Ishikawa (cell line): ENCODE data around the gene MAP3K9.

Experiments used
- CEBPB ChIP-seq: IDR thresholded peaks from 2 replicates; pipeline ENCODE4 v1.6.1; 2012
- CREB1 ChIP-seq: IDR thresholded peaks from 2 replicates; pipeline ENCODE4 v1.6.1; 2012; ENCODE audit warnings: low read depth
- EGR1 ChIP-seq: IDR thresholded peaks from 2 replicates; pipeline ENCODE4 v1.6.1; 2012
- EP300 ChIP-seq: IDR thresholded peaks from 2 replicates; pipeline ENCODE4 v1.6.1; 2012; ENCODE audit warnings: borderline replicate concordance
- FOXM1 ChIP-seq: IDR thresholded peaks from 2 replicates; pipeline ENCODE4 v1.6.1; 2012; ENCODE audit warnings: low read depth, borderline replicate concordance
- NFIC ChIP-seq: IDR thresholded peaks from 2 replicates; pipeline ENCODE4 v1.6.1; 2012
- RAD21 ChIP-seq: IDR thresholded peaks from 2 replicates; pipeline ENCODE4 v1.6.1; 2012; ENCODE audit warnings: low read depth
- TAF1 ChIP-seq: IDR thresholded peaks from 2 replicates; pipeline ENCODE4 v1.6.1; 2012; ENCODE audit warnings: low read depth, mild to moderate bottlenecking
- TCF12 ChIP-seq: IDR thresholded peaks from 2 replicates; pipeline ENCODE4 v1.6.1; 2012; ENCODE audit warnings: low read depth
- TEAD4 ChIP-seq: IDR thresholded peaks from 2 replicates; pipeline ENCODE4 v1.6.1; 2012
- YY1 ChIP-seq: IDR thresholded peaks from 2 replicates; pipeline ENCODE4 v1.6.1; 2012; ENCODE audit warnings: low read depth
- ZBTB7A ChIP-seq: IDR thresholded peaks from 2 replicates; pipeline ENCODE4 v1.6.1; 2012; ENCODE audit warnings: low read depth
- TF ChIP-seq, protein P1 (sequence below): IDR thresholded peaks from 2 replicates; pipeline ENCODE4 v1.6.1; 2012; ENCODE audit warnings: low read depth, mild to moderate bottlenecking
- TF ChIP-seq, protein P2 (sequence below): IDR thresholded peaks from 2 replicates; pipeline ENCODE4 v1.6.1; 2012
- TF ChIP-seq, protein P3 (sequence below): IDR thresholded peaks from 2 replicates; pipeline ENCODE4 v1.6.1; 2012

The MAP3K9 gene

DNA sequence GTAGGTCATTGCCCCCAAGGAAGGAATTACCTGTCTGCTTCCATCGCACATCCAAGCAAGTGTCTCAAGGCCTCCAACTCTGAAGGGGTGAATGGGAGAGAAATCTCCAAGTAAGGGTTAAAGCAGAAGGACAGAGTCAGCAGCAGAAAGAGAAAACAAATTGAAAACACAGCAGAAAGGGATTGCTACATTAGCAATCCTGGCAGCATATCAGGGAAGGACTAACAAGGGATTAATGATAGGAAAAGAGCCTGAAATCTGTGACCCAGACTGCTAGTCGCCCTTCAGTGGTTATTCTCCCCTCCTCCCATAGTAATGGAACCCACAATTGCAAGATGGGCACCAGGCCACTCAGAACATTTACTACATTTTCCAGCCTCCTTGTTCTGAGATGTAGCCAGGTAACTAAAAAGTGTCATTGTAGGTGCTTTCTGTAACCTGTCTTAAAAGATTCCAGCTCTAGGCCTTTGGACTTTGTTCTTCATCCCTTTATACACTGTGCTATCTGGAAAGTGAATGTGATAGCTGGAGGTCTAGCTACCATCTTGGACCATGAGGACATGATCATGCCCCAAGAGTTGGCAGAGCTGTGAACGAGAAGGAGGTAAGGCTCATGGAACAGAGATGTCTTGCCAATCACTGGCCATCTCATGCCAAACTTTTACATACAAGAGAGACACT lies 36.0 kb downstream of the MAP3K9 start:
- TF ChIP-seq TCF12 (no peak), ZBTB7A (no peak), TEAD4 (no peak), EGR1 (no peak), RAD21 (no peak), YY1 (no peak), CEBPB (no peak), FOXM1 (no peak), TAF1 (no peak), NFIC (no peak), CREB1 (no peak), EP300 (no peak)
- TF ChIP-seq, protein P1, sequence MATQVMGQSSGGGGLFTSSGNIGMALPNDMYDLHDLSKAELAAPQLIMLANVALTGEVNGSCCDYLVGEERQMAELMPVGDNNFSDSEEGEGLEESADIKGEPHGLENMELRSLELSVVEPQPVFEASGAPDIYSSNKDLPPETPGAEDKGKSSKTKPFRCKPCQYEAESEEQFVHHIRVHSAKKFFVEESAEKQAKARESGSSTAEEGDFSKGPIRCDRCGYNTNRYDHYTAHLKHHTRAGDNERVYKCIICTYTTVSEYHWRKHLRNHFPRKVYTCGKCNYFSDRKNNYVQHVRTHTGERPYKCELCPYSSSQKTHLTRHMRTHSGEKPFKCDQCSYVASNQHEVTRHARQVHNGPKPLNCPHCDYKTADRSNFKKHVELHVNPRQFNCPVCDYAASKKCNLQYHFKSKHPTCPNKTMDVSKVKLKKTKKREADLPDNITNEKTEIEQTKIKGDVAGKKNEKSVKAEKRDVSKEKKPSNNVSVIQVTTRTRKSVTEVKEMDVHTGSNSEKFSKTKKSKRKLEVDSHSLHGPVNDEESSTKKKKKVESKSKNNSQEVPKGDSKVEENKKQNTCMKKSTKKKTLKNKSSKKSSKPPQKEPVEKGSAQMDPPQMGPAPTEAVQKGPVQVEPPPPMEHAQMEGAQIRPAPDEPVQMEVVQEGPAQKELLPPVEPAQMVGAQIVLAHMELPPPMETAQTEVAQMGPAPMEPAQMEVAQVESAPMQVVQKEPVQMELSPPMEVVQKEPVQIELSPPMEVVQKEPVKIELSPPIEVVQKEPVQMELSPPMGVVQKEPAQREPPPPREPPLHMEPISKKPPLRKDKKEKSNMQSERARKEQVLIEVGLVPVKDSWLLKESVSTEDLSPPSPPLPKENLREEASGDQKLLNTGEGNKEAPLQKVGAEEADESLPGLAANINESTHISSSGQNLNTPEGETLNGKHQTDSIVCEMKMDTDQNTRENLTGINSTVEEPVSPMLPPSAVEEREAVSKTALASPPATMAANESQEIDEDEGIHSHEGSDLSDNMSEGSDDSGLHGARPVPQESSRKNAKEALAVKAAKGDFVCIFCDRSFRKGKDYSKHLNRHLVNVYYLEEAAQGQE: no peak
- TF ChIP-seq, protein P2, sequence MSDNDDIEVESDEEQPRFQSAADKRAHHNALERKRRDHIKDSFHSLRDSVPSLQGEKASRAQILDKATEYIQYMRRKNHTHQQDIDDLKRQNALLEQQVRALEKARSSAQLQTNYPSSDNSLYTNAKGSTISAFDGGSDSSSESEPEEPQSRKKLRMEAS: no peak
- TF ChIP-seq, protein P3, sequence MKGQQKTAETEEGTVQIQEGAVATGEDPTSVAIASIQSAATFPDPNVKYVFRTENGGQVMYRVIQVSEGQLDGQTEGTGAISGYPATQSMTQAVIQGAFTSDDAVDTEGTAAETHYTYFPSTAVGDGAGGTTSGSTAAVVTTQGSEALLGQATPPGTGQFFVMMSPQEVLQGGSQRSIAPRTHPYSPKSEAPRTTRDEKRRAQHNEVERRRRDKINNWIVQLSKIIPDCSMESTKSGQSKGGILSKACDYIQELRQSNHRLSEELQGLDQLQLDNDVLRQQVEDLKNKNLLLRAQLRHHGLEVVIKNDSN: no peak

DNA sequence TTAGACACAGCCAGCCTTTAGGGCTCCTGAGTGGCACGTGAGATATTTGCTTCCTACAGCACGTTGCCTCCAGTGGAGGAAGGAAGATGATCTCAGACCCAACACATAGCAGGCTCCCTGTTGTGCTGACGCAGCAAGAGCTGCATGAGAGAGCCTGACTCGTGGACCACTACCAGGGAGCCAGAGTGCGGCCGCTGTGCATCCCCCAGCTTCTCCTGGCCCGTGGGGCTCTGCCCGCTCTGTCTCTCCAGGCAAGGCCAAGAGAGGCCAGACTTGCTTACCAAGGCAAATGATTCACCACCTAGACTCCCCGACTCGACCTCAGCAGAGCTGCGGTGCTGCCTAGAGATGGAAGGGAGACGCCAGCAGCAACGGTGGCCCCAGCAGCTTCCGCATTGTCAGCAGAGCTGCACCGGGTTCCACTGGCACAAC lies 37.5 kb downstream of the MAP3K9 start:
- TF ChIP-seq TEAD4 (no peak), YY1 (no peak), EP300 (no peak), CREB1 (no peak), EGR1 (no peak), CEBPB (no peak), FOXM1 (no peak), TCF12 (no peak), TAF1 (no peak)
- TF ChIP-seq, protein P3: no peak
- TF ChIP-seq, protein P1: no peak
- TF ChIP-seq, protein P2: no peak

DNA sequence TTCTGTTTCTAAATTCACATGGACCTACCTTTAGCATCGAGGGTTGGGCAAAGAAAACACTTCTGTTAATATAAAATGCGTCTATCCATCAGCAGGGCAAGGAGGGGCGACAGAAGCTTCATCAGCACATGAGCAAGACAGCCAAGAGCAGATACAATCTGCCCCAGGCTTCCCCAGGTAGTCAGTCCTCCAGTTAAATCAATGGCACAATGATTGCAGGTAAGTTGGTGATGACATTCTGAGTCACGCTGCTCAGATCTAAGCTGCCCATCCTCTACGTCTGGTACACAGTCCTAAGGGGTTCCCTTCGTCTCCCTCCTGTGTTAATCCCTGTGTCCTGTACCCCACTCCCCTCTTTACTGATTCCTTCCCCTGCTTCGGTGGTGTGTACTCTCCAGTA lies 38.8 kb downstream of the MAP3K9 start:
- TF ChIP-seq NFIC: no peak
- TF ChIP-seq, protein P2: no peak
- TF ChIP-seq TCF12: no peak
- TF ChIP-seq, protein P3: no peak
- TF ChIP-seq RAD21: no peak
- TF ChIP-seq EGR1: no peak
- no peak for TF ChIP-seq TAF1
- TF ChIP-seq CREB1: no peak

DNA sequence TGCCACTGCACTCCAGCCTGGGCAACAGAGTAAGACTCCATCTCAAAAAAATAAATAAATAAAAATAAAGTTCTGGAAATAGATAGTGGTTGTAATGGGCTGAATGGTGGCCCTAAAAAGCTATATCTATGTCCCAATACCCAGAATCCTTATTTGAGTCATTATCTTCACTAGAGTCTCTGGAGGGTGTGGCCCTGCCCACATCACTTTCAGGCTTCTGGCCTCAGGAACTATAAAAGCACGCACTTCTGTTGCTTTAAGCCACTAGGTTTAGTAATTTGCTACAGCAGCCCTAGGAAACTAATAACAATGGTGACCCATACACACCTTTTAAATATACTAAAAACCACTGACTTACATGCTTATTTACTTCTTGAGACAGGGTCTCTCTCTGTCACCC lies 49.9 kb downstream of the MAP3K9 start:
- no peak for TF ChIP-seq FOXM1
- TF ChIP-seq, protein P2: no peak
- TF ChIP-seq, protein P1: no peak
- no peak for TF ChIP-seq RAD21
- TF ChIP-seq, protein P3: no peak
- TF ChIP-seq TCF12: no peak
- TF ChIP-seq TAF1: no peak
- TF ChIP-seq YY1: no peak
- no peak for TF ChIP-seq CEBPB
- TF ChIP-seq ZBTB7A: no peak
- TF ChIP-seq CREB1: no peak
- TF ChIP-seq NFIC: no peak
- no peak for TF ChIP-seq EP300
- TF ChIP-seq EGR1: no peak
- TF ChIP-seq TEAD4: no peak
